H4 (cell line): ENCODE measurements around the gene CRHR1. TPM values are rescaled to one million over a fixed set of nuclear protein-coding genes. Genes with fewer than 3 reads are reported as not detected.

Experiments used
- DNase-seq: peaks from one replicate; pipeline ENCODE4 v3.0.0-alpha.2; 2015; ENCODE audit warnings: low spot score
- total RNA-seq: library from RNA; depleted of rRNA; stranded (reverse); fragments of >200 nt; shearing (Covaris generic); gene quantifications from 2 replicates; pipeline ENCODE4 v1.2.3, GENCODE V29; 2014

CRHR1 gene
- total RNA-seq, 1 experiment from 2014 or later = 1.2 TPM

DNA sequence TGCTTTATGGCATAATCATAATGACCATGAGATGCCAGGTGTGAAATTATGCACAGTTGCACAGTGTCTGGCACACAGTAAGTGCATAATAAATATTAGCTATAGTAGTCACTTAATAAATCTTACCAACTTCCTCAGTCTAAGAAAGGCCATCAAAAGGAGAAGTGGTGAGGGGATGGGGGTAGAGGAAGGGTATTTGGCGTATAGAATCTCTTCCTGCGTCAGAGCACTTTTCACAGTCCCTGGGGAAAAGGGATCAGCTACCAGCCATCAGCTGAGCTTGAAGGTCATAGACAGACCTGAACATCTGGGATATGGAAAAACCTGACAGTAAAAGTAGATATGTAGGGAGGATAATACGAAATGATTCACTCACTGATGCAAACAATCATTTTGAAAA, 5.8 kb downstream of the CRHR1 start:
- DNase-seq = no peak

DNA sequence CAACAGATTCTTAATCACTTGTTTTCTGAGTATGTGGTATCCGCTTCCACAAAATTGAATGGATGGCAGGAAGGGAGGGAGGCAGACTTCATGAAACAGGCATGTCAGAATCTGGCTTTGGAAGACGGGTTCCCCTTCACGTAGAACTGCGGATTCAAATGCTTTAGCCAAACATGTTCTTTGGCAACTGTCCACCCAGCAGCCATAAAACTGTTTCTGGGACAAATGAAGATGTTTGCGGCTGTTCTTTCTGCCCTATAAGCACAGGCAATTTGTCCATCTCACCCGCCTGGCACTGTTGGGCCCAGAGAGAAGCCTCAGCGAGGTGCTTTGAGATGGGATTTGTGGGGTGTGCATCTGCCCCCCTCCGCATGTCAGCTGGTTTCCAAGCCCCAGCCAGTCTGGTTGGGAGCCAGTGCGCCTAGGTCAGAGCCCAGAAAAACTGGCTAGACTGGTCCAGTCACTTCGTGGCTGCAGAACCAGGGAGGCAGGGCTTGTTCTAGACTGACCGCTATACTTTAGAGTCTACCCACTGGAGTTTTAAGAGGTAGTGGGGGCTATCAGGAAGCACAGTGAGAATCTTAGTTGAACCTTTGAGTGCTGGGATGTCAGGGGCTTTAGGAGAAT, 6.3 kb downstream of the CRHR1 start:
- no peak for DNase-seq

DNA sequence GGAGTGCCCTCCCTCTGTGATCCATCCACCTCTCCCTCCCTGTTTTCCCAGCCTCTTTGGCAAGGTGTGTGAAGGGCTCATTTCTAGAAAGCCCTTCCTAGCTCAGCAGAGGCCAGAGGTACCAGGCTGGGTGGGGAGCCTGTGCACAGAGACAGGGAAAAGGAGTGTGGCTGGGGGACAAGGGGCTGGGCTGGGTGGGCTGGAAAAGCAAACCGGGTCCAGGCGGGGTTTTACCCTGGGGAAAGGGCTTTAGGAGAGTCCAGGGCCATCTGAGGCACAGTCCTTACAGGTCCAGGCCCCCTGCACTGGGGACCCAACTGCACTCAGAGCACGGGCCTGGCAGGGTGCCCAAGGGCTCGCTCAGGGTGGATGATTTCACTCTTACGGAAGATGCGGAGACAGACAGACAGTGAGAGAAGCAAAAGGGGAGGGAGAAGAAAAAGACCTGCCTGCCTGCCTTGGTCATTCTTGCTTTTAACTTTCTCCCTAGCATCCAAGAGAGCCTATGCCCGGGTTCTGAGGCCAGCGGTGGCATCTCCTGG, 7.0 kb downstream of the CRHR1 start:
- no peak for DNase-seq

DNA sequence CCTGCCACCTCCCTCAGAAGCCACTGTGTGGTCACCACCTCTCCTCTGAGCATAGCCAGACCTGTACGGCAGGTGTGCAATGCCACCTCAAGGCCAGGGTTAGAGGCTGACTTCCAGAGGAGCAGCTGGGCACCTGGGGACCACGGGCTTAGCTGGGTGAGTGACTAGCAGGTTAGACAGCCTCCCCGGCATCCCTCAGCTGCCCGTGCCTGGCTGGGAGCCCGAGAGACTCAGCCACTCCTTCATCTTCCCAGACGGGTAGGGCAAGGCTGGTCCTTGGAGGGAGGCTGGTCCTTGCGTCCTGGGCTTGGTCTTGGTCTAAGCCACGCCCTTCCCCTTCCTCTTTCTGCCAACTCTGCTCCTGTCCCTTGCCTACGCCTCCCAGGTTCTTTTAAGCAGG, 7.8 kb downstream of the CRHR1 start:
- no peak for DNase-seq

DNA sequence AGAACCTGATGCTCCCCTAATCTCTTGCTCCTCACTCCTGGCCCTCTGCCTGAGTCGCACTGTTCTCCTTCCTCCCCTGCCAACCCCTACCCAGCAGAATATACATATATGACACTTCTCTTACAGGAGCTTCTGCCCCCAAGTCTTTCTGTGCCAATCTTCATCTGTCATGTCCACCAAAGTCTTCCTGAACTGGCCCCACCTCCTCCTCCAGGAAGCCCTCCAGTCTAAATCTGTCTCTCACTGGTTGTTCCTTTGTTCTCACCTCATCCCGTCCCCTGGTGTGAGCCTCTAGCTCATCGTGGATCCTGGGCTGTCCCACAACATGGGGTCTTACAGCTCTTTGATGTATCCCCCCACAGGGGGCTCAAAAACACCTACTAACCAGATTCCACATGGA, 8.3 kb downstream of the CRHR1 start:
- no peak for DNase-seq

DNA sequence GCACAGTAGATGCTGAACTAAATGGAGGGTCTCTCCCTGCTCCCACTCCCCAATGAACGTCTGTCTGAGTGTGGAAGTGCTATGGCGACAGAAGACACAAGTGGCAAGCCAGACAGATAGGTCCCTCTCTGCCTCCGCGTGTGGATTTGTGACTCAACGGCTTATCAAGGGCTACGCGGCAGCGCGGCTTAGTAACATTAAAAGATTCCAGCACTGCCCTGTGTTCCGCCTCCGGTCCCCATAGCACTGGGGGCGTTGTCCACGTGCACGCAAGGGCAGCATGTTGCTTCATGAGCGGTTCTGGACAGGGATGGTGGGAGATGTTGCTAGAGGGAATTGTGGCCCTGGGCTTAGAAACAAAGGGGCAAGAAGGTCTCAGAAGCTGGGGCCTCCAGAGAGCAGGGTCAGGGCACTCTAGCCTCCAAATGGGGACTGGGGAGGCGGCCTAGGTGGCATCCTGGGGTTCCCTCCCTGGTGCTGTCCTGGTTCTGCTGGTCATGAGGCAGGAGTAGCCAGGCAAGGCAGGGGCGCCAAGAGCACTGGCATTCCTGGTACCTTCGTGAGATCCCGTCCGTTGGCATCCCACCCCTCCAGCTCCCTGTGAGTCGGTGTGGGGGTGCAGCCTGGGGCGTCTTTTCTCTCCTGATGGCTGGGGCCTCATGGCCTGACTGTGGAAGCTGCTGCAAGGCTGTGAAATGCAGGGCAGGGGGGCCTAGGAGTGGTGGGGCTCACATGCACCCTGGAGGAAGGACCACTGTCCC, 9.1 kb downstream of the CRHR1 start:
- DNase-seq = no peak

DNA sequence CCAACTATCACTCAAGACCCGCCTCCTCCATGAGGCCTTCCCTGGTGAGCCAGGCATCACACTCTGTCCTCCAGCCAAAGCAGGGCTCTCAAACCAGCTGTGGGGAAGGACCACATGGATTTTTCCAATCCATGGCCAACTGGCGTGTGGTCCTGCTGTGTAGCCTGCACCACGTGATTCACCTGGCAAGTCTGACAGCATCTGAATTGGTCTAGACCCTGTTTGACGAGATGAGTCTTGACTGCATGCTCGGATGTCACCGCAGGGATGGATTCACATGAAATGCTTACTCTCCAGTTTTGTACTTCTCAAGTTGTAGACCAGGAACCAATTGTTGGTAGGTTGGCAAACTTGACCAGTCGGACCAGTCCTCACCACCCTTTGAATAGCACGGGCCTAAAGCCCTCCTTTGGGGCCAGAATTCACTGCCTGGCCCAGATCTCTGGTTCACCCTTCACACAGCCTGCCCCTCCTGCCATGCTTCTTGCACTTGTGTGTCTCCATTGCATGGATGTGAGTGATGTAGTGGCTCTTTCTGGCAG, 9.9 kb downstream of the CRHR1 start:
- DNase-seq = no peak

DNA sequence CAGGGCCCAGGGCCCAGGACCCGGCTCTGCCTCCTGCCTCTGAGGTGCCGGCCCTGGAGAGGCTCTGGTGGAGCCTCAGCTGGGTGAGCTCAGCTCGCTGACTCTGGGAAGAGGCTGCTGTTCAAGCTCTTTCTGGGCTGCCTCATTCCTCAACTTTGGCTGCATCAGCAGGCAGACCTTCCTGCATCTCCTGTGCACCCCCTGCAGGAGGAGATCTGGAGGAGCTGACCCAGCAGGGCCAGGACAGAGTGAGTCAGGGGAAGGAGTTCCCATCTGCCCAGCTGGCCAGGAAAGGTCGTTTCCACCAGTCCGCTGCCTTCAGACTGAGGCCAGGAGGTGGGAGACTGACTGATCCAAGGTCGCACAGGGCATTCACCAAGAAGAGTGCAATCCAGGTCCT, 10.7 kb downstream of the CRHR1 start:
- peak; percentile 34 for DNase-seq

DNA sequence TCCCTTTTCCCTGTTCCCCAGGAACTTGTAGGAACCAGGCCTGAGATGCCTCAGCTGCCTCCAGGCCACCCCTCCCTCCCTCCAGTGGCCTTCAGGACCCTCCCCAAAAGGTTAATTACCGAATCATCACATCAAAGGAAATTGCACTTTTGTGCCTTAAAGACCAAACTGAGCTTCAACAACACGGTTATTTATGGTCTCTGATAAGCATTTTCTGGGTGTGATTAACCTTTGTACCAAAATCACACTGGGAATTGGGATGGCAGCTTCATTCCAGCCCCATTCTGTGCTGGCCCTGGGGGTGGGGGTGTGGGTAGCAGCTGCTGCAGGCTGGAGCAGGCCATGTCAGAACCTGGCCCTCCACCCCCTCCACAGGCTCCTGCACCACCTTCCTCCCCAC, 16.7 kb downstream of the CRHR1 start:
- no peak for DNase-seq

DNA sequence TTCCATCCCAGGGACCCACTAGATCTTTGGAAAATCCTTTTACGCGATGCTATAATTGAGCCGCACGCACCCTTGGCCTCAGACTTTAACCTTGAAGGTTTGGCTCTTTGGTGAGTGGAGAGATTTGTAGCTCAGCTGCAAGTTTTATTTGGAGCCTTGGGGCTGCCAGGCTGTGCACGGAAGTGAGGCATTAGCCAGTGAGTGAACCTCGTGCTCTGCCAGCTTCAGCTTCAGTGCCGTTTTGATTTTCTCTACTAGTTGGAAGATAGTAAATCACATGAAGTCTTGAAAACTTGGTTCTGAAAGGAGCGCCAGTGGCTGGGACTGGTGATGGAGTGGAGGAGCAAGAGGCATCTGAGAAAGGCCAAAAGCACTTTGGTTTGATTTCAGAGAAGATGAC, 17.3 kb downstream of the CRHR1 start:
- no peak for DNase-seq

DNA sequence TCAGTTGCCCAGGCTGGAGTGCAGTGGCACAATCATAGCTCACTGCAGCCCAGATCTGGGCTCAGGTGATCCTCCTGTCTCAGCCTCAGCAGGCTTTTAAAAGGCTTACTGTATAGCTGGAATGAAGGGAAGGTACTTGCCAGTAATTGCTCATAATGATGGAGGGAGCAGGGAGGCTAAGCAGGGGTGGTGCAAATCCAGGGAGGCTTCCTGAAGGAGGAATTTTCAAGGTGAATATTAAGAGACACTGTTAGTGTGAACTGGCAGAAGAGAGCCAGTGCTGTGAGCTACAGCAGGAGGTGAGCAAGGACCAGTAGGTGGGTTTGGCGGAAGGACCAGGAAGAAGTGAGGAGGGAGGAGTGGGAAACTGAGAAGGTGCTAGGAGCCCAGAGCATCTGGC, 24.7 kb downstream of the CRHR1 start:
- no peak for DNase-seq

DNA sequence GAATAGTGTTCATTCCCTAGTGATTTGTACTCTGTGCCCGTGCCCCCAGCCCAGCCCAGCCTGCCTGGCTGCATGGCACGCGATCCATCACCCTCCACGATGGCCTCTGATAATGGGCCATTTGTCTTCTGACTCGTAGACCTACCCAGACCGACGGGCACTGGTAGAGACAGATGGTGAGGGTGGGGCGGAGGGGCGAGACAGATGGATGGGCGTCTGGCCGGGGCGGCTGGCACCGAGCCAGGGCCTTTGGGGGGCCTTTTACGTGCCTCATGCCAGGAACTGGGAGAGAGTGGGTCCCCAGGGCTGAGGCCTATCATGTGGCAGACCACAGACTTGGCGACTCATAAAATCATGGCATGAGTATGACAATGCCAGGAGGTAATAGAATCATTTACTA, 25.4 kb downstream of the CRHR1 start:
- DNase-seq = no peak

DNA sequence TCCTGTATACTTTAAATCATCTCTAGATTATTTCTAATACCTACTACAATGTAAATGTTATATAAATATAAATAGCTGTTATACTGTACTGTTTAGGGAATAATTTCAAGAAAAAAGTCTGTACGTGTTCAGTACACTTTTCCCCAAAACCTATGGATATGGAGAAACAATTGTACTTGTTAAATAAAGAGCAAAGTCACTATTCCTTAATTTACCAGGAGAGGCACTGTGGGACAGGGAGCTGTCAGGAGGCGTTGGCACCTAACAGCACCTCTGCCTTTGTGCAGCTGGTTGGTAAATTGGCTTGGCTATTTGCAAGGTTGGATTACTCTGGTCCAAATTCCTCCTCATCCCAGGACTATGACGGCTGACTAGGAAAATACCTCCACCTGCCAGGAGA, 28.0 kb downstream of the CRHR1 start:
- DNase-seq = peak; percentile 42

DNA sequence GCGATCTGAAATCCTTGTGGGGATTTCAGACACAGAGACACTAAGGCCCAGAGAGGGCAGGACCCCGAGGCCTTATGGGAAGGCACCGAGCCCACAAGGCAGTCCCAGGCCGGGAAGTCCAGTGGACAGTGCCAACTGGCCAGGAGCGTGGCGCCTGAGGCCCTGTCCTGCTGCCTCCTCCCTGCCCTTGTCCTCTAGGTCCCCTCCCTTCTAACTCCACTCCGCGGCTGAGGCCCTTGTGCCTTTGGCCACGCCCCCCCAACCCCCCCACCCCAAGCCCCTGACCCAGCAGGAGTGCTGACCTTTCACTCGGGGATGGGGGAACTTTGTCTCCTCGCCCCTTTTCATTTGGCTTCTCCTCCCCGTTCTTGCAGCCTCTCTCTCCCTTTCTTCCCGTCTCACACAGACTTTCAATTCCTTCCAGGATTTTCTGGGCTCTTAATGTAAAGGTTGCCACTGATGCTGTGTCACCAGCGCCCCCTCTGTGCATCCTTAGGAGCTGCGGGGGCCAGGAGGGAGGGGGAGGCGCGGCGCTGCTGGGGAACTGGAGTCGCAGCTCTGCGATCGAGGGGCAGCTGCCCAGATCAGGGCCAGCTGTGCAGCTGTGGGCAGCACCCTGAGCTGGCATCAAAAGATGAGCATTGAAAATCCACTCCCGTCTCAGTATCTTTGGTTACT, 29.1 kb downstream of the CRHR1 start:
- no peak for DNase-seq

DNA sequence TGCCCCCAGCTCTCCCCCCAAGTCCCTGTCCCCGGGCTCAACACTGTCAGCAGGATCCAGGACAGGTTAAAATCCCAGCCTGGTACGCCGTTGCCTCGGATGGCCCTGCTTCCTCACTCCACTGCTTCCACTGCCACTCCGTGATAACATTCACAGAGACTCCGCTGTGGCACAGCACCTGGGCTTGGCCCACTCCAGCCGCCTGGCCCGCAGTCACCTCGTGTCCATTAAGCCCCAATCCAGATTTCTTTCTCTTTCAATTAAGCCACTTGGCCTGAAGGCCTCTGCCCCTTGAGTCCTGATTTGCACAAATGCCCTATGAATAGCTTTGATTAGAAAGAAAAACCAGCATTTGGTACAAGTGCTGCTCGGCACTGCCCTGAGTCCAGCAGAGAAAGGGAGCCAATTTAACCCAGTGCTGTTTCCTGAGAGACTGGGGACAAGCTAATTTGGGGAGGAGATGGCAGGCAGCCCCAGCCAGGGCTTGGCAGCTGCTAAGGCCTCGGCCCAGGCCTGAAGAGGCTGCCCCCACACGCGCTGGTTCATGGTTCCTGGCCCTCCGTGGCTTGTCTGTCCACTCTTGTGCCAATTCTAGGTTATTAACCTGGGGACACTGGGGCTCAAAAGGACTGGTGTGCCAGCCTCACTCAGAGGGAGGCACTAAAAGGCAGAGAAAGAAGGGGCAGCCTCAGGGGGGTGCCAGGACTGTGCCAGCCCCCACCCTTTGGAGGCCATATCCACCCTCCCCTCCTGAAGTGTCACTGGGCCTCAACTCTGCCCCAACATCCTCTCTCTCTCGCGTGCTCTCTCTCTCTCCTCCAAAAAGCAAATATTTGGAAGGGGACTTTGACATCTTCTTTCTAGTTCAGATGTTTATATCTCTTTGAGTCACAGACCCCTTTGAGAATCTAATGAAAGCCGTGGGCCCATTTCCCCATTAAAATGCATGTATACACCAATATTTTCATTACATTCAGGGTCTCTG, 30.8 kb downstream of the CRHR1 start:
- no peak for DNase-seq

DNA sequence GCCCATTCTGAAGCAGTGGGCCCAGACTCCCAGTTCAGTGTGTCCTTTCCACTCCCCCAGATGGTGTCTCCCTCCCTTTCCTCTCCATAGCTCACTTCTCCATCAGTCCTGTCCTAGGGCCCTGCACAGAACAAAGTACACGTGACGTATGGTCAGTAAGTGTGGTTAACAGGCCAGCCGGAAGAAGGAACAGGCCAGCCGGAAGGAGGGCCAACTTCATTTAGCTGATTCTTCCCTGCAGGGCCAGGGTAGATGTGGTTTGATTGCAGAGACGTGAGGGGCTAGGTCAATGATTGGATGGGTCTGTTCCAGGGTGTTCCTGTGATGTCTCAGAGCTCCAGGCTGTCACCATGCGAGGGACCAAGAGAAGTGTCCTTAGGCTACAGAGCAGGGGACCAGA, 31.6 kb downstream of the CRHR1 start:
- no peak for DNase-seq

DNA sequence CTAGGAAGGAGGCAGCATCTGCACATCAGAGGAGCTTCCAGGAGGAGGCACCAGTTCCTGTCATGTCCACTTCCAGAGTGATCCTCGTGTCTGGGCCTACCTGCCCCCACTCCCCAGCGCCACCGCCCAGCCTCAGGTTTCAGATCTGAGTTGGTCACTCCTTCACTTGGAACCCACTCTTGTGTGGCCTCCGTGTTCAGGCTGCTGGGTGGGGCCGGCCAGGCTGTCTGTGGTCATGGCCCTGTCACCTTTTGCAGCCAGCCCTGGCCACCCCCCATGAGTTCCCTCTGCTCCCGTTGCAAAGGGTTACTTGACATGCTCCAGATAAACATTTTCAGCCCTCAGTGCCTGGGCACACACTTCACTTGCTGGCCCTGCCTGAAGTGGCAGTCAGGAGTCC, 33.9 kb downstream of the CRHR1 start:
- DNase-seq = no peak

DNA sequence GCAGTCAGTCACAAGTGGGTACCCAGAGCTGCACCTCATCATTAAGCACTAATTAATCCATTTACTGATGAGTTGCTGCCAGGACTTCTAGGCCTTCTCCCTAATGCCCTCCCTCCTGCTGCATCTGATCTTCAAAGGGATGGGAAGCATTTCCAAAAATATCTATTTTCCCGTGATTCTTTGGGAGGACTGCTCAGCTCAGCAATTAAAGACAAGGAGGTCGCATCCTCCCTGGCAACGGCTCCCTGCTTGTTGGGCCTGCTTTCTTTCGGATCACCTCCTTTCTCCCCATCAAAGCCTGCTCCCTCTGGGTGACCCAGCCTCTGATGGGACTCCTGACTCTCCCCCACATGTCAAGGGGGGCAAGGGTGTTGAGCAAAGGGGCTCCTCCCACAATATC, 34.6 kb downstream of the CRHR1 start:
- DNase-seq = no peak

DNA sequence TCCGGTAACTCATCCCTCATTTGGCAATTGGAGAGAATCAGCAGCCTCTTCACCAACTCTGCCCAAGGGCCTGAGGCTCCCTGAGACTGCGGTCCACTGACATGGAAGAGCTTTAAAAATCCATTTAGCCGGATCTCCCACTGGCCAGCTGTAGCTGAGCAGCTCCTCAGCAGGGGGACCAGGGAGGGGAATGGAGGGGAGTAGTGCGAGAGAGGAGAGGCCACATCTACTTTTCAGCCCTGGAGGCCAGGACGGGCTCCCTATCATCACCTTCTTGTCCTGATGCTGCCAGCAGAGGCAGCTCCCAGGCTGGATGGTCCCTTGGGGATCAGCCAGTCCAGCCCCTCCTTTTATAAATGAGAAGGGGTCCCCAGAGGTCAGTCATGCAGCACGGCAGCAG, 35.5 kb downstream of the CRHR1 start:
- no peak for DNase-seq

DNA sequence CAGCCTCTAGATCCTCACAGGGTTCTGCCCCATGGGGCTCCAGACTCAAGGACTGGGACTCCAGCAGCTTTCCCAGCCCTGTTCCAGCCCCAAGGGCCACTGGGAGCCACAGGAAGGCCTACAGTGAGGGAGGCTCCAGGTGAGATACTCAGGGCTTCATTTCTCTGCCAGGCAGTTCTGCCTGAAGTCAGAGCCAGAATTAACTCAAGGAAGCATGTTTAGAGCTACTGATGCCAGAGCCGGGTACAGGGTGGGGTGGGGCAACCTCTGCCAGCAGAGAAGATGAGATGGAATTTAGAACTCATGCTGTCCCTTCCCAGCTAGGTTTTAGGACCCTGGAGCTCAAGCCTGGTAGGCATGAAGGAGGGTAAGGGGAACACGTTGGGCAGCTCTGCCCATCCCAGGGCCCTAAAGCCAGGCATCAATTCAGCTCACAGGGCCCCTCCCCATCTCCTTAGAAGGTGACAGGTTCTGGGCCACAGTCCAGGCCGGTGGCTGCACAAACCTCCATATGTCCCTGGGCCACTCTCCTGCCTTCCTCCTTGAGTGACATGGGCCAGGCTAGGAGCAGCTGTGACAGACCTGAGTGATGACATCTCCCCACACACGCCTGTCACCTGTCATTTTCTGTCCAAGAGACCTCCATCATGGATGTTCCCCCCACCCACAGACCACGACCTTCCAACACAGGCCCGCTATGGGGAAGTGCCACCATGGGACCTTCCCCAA, 36.1 kb downstream of the CRHR1 start:
- DNase-seq = no peak

DNA sequence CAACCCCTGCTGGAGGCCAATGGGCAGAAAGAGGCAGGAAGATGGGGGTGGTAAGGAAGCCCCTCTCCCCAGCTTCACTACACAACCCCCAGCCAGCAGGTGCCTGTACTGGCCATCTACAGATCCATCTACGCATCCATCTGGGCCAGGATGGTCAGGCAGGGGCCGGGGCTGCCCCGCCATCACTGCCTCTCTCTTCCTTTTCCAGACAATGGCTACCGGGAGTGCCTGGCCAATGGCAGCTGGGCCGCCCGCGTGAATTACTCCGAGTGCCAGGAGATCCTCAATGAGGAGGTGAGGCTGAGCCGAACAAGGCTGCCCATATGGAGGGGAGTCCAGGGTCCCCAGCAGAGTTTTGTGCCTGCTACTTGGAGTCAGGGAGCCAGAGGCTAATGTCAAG, 37.0 kb downstream of the CRHR1 start:
- DNase-seq = no peak
